H9 (cell line): ENCODE data around the gene GRAP2. TPM values are rescaled to one million over a fixed set of nuclear protein-coding genes. Genes with fewer than 3 reads are reported as not detected.
"Not testable (repeated sequence)": the region's sequence is repeated elsewhere in the genome, so short reads cannot be mapped to it uniquely, and the experiment has no call there.

Experiments
- DNase-seq: peaks from one replicate; pipeline ENCODE4 v3.0.0-alpha.2; 2017
- H2AFZ ChIP-seq: one replicate; pipeline ENCODE4 v1.6.1; 2013; ENCODE audit warnings: mild to moderate bottlenecking, low read length, control low read depth, moderate library complexity
- H2AK5ac ChIP-seq: 2 replicates; pipeline ENCODE4 v1.6.1; 2013; ENCODE audit warnings: low read length, control low read depth, mixed read lengths; ENCODE audit not compliant: insufficient read length
- H2BK120ac ChIP-seq: one replicate; pipeline ENCODE4 v1.6.1; 2013; ENCODE audit warnings: low read depth, mild to moderate bottlenecking, low read length, control low read depth, inconsistent platforms; ENCODE audit not compliant: poor library complexity, severe bottlenecking
- H2BK12ac ChIP-seq: 2 replicates; pipeline ENCODE4 v1.6.1; 2013; ENCODE audit warnings: low read length, control low read depth, mixed read lengths, low read depth; ENCODE audit not compliant: insufficient read length
- H2BK15ac ChIP-seq: 2 replicates; pipeline ENCODE4 v1.6.1; 2013; ENCODE audit warnings: low read depth, low read length, control low read depth
- H2BK20ac ChIP-seq: one replicate; pipeline ENCODE4 v1.6.1; 2013; ENCODE audit warnings: low read depth, mild to moderate bottlenecking, low read length, control low read depth, inconsistent platforms; ENCODE audit not compliant: poor library complexity, severe bottlenecking
- H2BK5ac ChIP-seq: 2 replicates; pipeline ENCODE4 v1.6.1; 2013; ENCODE audit warnings: low read length, control low read depth, mixed read lengths; ENCODE audit not compliant: insufficient read length
- H3K14ac ChIP-seq: 2 replicates; pipeline ENCODE4 v1.6.1; 2013; ENCODE audit warnings: low read length, control low read depth; ENCODE audit not compliant: insufficient read depth
- H3K18ac ChIP-seq: 2 replicates; pipeline ENCODE4 v1.6.1; 2013; ENCODE audit warnings: low read depth, mild to moderate bottlenecking, mixed read lengths, low read length, control low read depth; ENCODE audit not compliant: insufficient read length
- H3K23ac ChIP-seq: 2 replicates; pipeline ENCODE4 v1.6.1; 2013; ENCODE audit warnings: low read length, control low read depth, mixed read lengths, low read depth; ENCODE audit not compliant: insufficient read length
- H3K23me2 ChIP-seq: 2 replicates; pipeline ENCODE4 v1.6.1; 2013; ENCODE audit warnings: low read depth, mild to moderate bottlenecking, mixed read lengths, low read length, control low read depth; ENCODE audit not compliant: insufficient read length, poor library complexity, severe bottlenecking
- H3K27ac ChIP-seq: 2 replicates; pipeline ENCODE4 v1.5.1; 2013; ENCODE audit warnings: low read length, control low read depth, mixed read lengths, low read depth; ENCODE audit not compliant: insufficient read length
- H3K27me3 ChIP-seq: 2 replicates; pipeline ENCODE4 v1.6.1; 2013; ENCODE audit warnings: low read length, control low read depth, inconsistent platforms; ENCODE audit not compliant: insufficient read depth
- H3K4ac ChIP-seq: 2 replicates; pipeline ENCODE4 v1.6.1; 2013; ENCODE audit warnings: low read depth, mild to moderate bottlenecking, control low read depth, inconsistent platforms, low read length, moderate library complexity
- H3K4me1 ChIP-seq: 2 replicates; pipeline ENCODE4 v1.6.1; 2013; ENCODE audit warnings: low read length, control low read depth, inconsistent platforms; ENCODE audit not compliant: insufficient read depth
- H3K4me2 ChIP-seq: 2 replicates; pipeline ENCODE4 v1.6.1; 2013; ENCODE audit warnings: low read length, control low read depth, mixed read lengths; ENCODE audit not compliant: insufficient read length, insufficient read depth
- H3K56ac ChIP-seq: 2 replicates; pipeline ENCODE4 v1.6.1; 2013; ENCODE audit warnings: low read depth, mild to moderate bottlenecking, mixed read lengths, low read length, control low read depth; ENCODE audit not compliant: insufficient read length
- H3K79me1 ChIP-seq: 2 replicates; pipeline ENCODE4 v1.6.1; 2013; ENCODE audit warnings: low read depth, mild to moderate bottlenecking, moderate library complexity, low read length, control low read depth, inconsistent platforms; ENCODE audit not compliant: insufficient read depth, poor library complexity, severe bottlenecking
- H3K79me2 ChIP-seq: 2 replicates; pipeline ENCODE4 v1.6.1; 2013; ENCODE audit warnings: low read length, control low read depth, inconsistent platforms; ENCODE audit not compliant: insufficient read depth
- H3K9ac ChIP-seq: 2 replicates; pipeline ENCODE4 v1.6.1; 2013; ENCODE audit warnings: low read length, control low read depth, mixed read lengths; ENCODE audit not compliant: insufficient read length; ENCODE audit errors: extremely low read depth
- H3K9me3 ChIP-seq: one replicate; pipeline ENCODE4 v1.6.1; 2013; ENCODE audit warnings: low read depth, low read length, inconsistent platforms; ENCODE audit not compliant: control insufficient read depth
- H3T11ph ChIP-seq: one replicate; pipeline ENCODE4 v1.6.1; 2013; ENCODE audit warnings: mild to moderate bottlenecking, low read length, control low read depth, inconsistent platforms
- H4K20me1 ChIP-seq: one replicate; pipeline ENCODE4 v1.6.1; 2013; ENCODE audit not compliant: control insufficient read depth, insufficient read length, insufficient read depth
- H4K5ac ChIP-seq: 2 replicates; pipeline ENCODE4 v1.6.1; 2013; ENCODE audit warnings: low read depth, mild to moderate bottlenecking, mixed read lengths, low read length, control low read depth; ENCODE audit not compliant: insufficient read length
- H4K8ac ChIP-seq: replicated peaks from 2 replicates; pipeline ENCODE4 v1.6.1; 2013; ENCODE audit warnings: low read length, control low read depth, mixed read lengths, low read depth; ENCODE audit not compliant: insufficient read length
- H4K91ac ChIP-seq: 2 replicates; pipeline ENCODE4 v1.6.1; 2013; ENCODE audit warnings: low read depth, mild to moderate bottlenecking, moderate library complexity, mixed read lengths, low read length, control low read depth; ENCODE audit not compliant: insufficient read length
- H3K27ac Mint-ChIP-seq, 3 experiments: 2 replicates in 2 of 3; 3 replicates in 1 of 3; pipeline ENCODE4 v1.8.0; 2020 to 2021; ENCODE audit warnings: mixed read lengths in 3 of 3, mild to moderate bottlenecking in 1 of 3, moderate library complexity in 1 of 3
- H3K27me3 Mint-ChIP-seq: 2 replicates; pipeline ENCODE4 v1.8.0; 2021; ENCODE audit warnings: low read depth, mild to moderate bottlenecking, moderate library complexity, mixed read lengths
- H3K36me3 Mint-ChIP-seq, 3 experiments: 2 replicates in 2 of 3; 3 replicates in 1 of 3; pipeline ENCODE4 v1.8.0; 2020 to 2021; ENCODE audit warnings: low read depth in 3 of 3, mixed read lengths in 3 of 3; ENCODE audit not compliant: insufficient read depth in 1 of 3
- H3K4me1 Mint-ChIP-seq, 2 experiments: 2 replicates each; pipeline ENCODE4 v1.8.0; 2020; ENCODE audit warnings: mixed read lengths in 2 of 2
- H3K4me3 Mint-ChIP-seq, 2 experiments: 2 replicates in 1 of 2; 3 replicates in 1 of 2; pipeline ENCODE4 v1.8.0; 2020 to 2021; ENCODE audit warnings: mild to moderate bottlenecking in 2 of 2, mixed read lengths in 2 of 2, moderate library complexity in 1 of 2
- H3K9me3 Mint-ChIP-seq, 2 experiments: 2 replicates in 1 of 2; 3 replicates in 1 of 2; pipeline ENCODE4 v1.8.0; 2020; ENCODE audit warnings: mild to moderate bottlenecking in 2 of 2, mixed read lengths in 2 of 2, moderate library complexity in 1 of 2
- WGBS: extraction: QIAGEN DNeasy Blood & Tissue Kit; methylation state at CpG from one replicate; pipeline ENCODE4 v1.1.7; 2013; ENCODE audit warnings: missing lambda C conversion rate, low lambda C conversion rate, mixed read lengths; ENCODE audit not compliant: insufficient read length; ENCODE audit errors: extremely low coverage; 5-methylcytosine and 5-hydroxymethylcytosine counted together
- total RNA-seq: library from RNA; stranded (reverse); gene quantifications from 2 replicates; pipeline ENCODE4 v1.2.1, GENCODE V29; 2021
- TF ChIP-seq, protein P1 (sequence below): fragments of 200-600 bp; sonication (generic); conservative IDR thresholded peaks from 3 replicates; pipeline ENCODE4 v1.8.0; 2021; ENCODE audit warnings: antibody characterized with exemption, mild to moderate bottlenecking

GRAP2 gene
- total RNA-seq, 1 experiment from 2014 or later: not detected

DNA sequence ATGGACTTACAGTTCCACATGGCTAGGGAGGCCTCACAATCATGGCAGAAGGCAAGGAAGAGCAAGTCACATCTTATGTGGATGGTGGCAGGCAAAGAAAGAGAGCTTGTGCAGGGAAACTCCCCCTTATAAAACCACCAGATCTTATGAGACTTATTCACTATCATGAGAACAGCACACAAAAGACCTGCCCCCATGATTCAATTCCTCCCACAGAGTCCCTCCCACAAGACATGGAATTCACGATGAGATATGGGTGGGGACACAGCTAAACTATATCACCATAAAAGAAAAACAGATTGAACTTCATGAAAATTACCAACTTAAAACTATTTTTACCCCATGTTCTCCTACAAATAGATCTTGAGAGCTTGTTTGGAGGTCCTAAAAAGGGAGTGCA lies 26.9 kb upstream of the GRAP2 start:
- no peaks in the 10 kb centered on the region for H3K9me3 Mint-ChIP-seq

DNA sequence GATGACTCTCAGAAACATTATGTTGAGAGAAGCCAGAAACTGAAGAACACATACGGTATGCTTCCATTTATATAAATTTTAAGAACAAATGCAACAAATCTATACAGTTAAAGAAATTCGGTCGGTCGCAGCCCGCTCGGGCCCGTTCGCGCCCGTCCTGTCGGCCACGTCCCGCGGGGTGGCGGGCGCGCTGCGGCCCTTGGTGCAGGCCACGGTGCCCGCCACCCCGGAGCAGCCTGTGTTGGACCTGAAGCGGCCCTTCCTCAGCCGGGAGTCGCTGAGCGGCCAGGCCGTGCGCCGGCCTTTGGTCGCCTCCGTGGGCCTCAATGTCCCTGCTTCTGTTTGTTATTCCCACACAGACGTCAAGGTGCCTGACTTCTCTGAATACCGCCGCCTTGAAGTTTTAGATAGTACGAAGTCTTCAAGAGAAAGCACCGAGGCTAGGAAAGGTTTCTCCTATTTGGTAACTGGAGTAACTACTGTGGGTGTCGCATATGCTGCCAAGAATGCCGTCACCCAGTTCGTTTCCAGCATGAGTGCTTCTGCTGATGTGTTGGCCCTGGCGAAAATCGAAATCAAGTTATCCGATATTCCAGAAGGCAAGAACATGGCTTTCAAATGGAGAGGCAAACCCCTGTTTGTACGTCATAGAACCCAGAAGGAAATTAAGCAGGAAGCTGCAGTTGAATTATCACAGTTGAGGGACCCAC lies 25.6 kb upstream of the GRAP2 start:
- H3K27me3 ChIP-seq, H3K4me3 Mint-ChIP-seq, H2AFZ ChIP-seq, H3K23me2 ChIP-seq, H2AK5ac ChIP-seq, H3K27ac Mint-ChIP-seq, H3K4ac ChIP-seq, H3K9ac ChIP-seq, H3K27ac ChIP-seq, H3K56ac ChIP-seq, H3K18ac ChIP-seq, H4K5ac ChIP-seq, H3K9me3 Mint-ChIP-seq, H3K27me3 Mint-ChIP-seq, H3K79me2 ChIP-seq, H2BK12ac ChIP-seq, H3K23ac ChIP-seq, H2BK120ac ChIP-seq, H4K20me1 ChIP-seq, H4K8ac ChIP-seq, H2BK5ac ChIP-seq, DNase-seq, H4K91ac ChIP-seq, H3K4me1 Mint-ChIP-seq, H2BK20ac ChIP-seq, H3K4me2 ChIP-seq, H3T11ph ChIP-seq, H3K79me1 ChIP-seq, H3K4me1 ChIP-seq, H3K36me3 Mint-ChIP-seq, H3K14ac ChIP-seq, H3K9me3 ChIP-seq, H2BK15ac ChIP-seq: not testable (repeated sequence)
- no CpG with 5 or more reads among the region's 42 CpGs for WGBS

More for the DNA sequence above, 26.9 kb upstream of the GRAP2 start:
- Histone ChIP-seq H2BK15ac (no peak overlapping the region), H3K4ac (no peak overlapping the region), H4K5ac (no peak overlapping the region), H3K18ac (no peak overlapping the region), H2BK120ac (no peak overlapping the region), H3K27me3 (no peaks in the 10 kb centered on the region), H3K4me2 (no peak overlapping the region), H2BK12ac (no peak overlapping the region), H3K23me2 (no peaks in the 10 kb centered on the region), H4K8ac (no peak overlapping the region), H3K27ac (no peak overlapping the region), H3K79me1 (no peaks in the 10 kb centered on the region), H3K56ac (no peak overlapping the region), H3T11ph (no peak overlapping the region), H2BK5ac (no peak overlapping the region), H3K9me3 (no peaks in the 10 kb centered on the region), H2AFZ (no peak overlapping the region), H3K14ac (no peak overlapping the region), H2AK5ac (no peak overlapping the region), H4K20me1 (no peaks in the 10 kb centered on the region), H4K91ac (no peak overlapping the region), H3K4me1 (no peaks in the 10 kb centered on the region), H2BK20ac (no peak overlapping the region), H3K79me2 (no peaks in the 10 kb centered on the region), H3K23ac (no peak overlapping the region), H3K9ac (no peak overlapping the region)
- no CpG with 5 or more reads among the region's 1 CpG for WGBS
- peaks cover 0 to 2% of the 10 kb centered on the region in 2 experiments; a peak in 1 of 4 replicates for H3K4me1 Mint-ChIP-seq
- no peak overlapping the region for H3K27ac Mint-ChIP-seq
- TF ChIP-seq, protein P1, sequence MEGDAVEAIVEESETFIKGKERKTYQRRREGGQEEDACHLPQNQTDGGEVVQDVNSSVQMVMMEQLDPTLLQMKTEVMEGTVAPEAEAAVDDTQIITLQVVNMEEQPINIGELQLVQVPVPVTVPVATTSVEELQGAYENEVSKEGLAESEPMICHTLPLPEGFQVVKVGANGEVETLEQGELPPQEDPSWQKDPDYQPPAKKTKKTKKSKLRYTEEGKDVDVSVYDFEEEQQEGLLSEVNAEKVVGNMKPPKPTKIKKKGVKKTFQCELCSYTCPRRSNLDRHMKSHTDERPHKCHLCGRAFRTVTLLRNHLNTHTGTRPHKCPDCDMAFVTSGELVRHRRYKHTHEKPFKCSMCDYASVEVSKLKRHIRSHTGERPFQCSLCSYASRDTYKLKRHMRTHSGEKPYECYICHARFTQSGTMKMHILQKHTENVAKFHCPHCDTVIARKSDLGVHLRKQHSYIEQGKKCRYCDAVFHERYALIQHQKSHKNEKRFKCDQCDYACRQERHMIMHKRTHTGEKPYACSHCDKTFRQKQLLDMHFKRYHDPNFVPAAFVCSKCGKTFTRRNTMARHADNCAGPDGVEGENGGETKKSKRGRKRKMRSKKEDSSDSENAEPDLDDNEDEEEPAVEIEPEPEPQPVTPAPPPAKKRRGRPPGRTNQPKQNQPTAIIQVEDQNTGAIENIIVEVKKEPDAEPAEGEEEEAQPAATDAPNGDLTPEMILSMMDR: no peak
- H3K36me3 Mint-ChIP-seq: no peaks in the 10 kb centered on the region
- H3K27me3 Mint-ChIP-seq: peaks cover 8% of the 10 kb centered on the region
- H3K4me3 Mint-ChIP-seq: no peak overlapping the region
- DNase-seq: no peak
